ENCODE data around the gene ATP2B2. TPM values are rescaled to one million over a fixed set of nuclear protein-coding genes. Genes with fewer than 3 reads are reported as not detected.

Gene ATP2B2
- total and polyA plus RNA-seq, 2 experiments from 2014 or later = 0.42 to 0.63 TPM

GRCh38 chr3:10438902-10439610, 66.3 kb downstream of the ATP2B2 start (continued):
- TF ChIP-seq ZNF462 (CRISPR knock-in tag; IDR thresholded peaks at IDR 0.05) = no peak
- no peak for TF ChIP-seq ETS1 (IDR thresholded peaks at IDR 0.05)

DNA sequence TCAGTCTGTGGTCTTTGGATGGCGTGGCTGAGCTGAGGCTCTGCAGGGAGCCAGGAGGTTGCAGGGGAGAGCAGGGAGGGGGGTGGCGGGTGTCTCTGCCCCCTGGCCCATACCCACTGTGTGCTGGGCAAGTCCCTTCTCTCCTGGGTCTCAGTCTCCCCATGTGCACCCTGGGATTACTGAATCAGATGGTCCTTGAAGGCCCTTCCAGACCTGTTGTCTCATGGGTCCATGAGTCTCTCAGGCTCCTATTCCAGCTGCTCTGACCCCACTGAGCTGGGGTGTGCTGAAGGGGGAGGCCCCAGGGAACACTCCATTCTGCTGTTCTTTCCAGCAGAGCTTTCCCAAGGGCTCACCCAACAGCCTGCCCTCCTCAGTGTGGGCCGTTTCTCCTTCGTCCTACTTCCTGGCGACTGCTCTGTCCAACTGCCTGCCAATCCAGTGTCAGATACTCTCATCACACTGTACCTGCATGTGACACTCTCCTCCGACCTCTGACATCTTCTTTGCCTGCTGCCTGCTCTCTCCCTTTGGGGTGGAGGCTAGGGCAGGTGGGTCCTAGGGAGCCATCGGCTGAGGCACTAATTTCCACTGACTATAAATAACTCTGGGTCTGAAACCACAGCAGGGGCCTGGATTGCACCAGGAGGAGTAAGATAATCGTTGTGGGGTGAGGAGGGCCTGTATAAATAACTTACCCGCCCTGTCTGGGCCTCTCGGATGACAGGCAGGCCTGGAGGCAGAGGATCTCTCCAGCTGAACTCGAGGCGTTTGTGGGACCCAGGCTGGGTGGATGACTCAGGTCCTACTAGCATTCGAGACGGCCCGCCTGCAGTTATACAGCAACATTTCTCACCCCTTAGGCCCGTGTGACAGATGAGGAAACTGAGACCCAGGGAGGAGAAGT, 67.1 kb downstream of the ATP2B2 start:
- Mint-ChIP-seq H3K4me1 (no peaks in the 10 kb centered on the region; the same call in 2 of the 3 replicates), H3K9me3 (no peaks in the 10 kb centered on the region), H3K36me3 (ENCODE audit: low read depth) (no peaks in the 10 kb centered on the region), H3K27me3 (ENCODE audit: insufficient read depth, low read depth, poor library complexity) (peaks cover 2% of the 10 kb centered on the region), H3K4me3 (no peak overlapping the region), H3K27ac (no peak overlapping the region)
- no peak for DNase-seq (ENCODE audit: low spot score)
- H3K4me3 ChIP-seq = no peak overlapping the region
- H3K4me2 ChIP-seq = no peak overlapping the region
- H3K79me2 ChIP-seq (replicated peaks; ENCODE audit: insufficient read depth) = no peaks in the 10 kb centered on the region
- H3K36me3 ChIP-seq (ENCODE audit: insufficient read depth) = no peaks in the 10 kb centered on the region
- no peak overlapping the region for H2AFZ ChIP-seq
- no peaks in the 10 kb centered on the region for H3K4me1 ChIP-seq (ENCODE audit: insufficient read depth)
- H3K9me2 ChIP-seq (ENCODE audit: insufficient read depth) = no peaks in the 10 kb centered on the region
- H3K27me3 ChIP-seq (ENCODE audit: insufficient read depth) = no peaks in the 10 kb centered on the region
- no peak for ATAC-seq
- H3K27ac ChIP-seq (ENCODE audit: low read depth) = no peak overlapping the region
- no peaks in the 10 kb centered on the region for H4K20me1 ChIP-seq (replicated peaks; ENCODE audit: insufficient read depth)
- no peaks in the 10 kb centered on the region for H3F3A ChIP-seq (replicated peaks; ENCODE audit: low read depth)
- TF ChIP-seq REST (IDR thresholded peaks at IDR 0.05; ENCODE audit: unreplicated experiment) = no peak
- no peak for TF ChIP-seq EZH2phosphoT487 (IDR thresholded peaks at IDR 0.05; ENCODE audit: unreplicated experiment)

Data from GM23338 (cell line).